HG03196 (cell line): ENCODE measurements around the gene ZBTB22.
"Not testable (repeated sequence)": the region's sequence is repeated elsewhere in the genome, so short reads cannot be mapped to it uniquely, and the experiment has no call there.

ENCODE experiments used
- ATAC-seq: cut with Tn5 transposase; IDR thresholded peaks from one replicate; pipeline ENCODE4 v1.9.1; 2021; ENCODE audit not compliant: unreplicated experiment

ZBTB22 gene

GRCh38 chr6:33317669-33318425 is at the start of gene ZBTB22:
ZBTB22 (minus strand) TSS chr6:33317744; CDS start chr6:33316916, 828 bp downstream.
- ATAC-seq = peak; percentile 35

GRCh38 chr6:33367009-33367714 is 49.6 kb upstream of the ZBTB22 start:
- ATAC-seq = no peak

GRCh38 chr6:33365206-33365971 is 47.8 kb upstream of the ZBTB22 start:
- ATAC-seq = not testable (repeated sequence)

GRCh38 chr6:33364475-33365205 is 47.1 kb upstream of the ZBTB22 start:
- not testable (repeated sequence) for ATAC-seq

GRCh38 chr6:33363486-33363885 is 45.9 kb upstream of the ZBTB22 start:
- not testable (repeated sequence) for ATAC-seq

- ATAC-seq = no peak
Observed at GRCh38 chr6:33359331-33359730, 41.8 kb upstream of the ZBTB22 start.

GRCh38 chr6:33357160-33357871 is 39.8 kb upstream of the ZBTB22 start:
- not testable (repeated sequence) for ATAC-seq

- ATAC-seq = no peak
Observed at GRCh38 chr6:33356295-33356694, 38.8 kb upstream of the ZBTB22 start.

- not testable (repeated sequence) for ATAC-seq
Observed at GRCh38 chr6:33355860-33356259, 38.3 kb upstream of the ZBTB22 start.

- ATAC-seq = no peak
Observed at GRCh38 chr6:33347816-33348215, 30.3 kb upstream of the ZBTB22 start.

- not testable (repeated sequence) for ATAC-seq
Observed at GRCh38 chr6:33346972-33347371, 29.4 kb upstream of the ZBTB22 start.

- ATAC-seq = no peak
Observed at GRCh38 chr6:33344701-33345697, 27.5 kb upstream of the ZBTB22 start.

GRCh38 chr6:33343953-33344611 is 26.5 kb upstream of the ZBTB22 start:
- peak; percentile 51 for ATAC-seq

- ATAC-seq = not testable (repeated sequence)
Observed at GRCh38 chr6:33343606-33343952, 26.0 kb upstream of the ZBTB22 start.

- ATAC-seq = no peak
Observed at GRCh38 chr6:33339193-33339592, 21.6 kb upstream of the ZBTB22 start.

- no peak for ATAC-seq
Observed at GRCh38 chr6:33336495-33336894, 19.0 kb upstream of the ZBTB22 start.

GRCh38 chr6:33335916-33336315 is 18.4 kb upstream of the ZBTB22 start:
- ATAC-seq = no peak

- ATAC-seq = no peak
Observed at GRCh38 chr6:33333666-33334065, 16.1 kb upstream of the ZBTB22 start.

- no peak for ATAC-seq
Observed at GRCh38 chr6:33330736-33331135, 13.2 kb upstream of the ZBTB22 start.
